Measurements from ENCODE around the gene COBLL1.
"Not testable (repeated sequence)": the region's sequence is repeated elsewhere in the genome, so short reads cannot be mapped to it uniquely, and the experiment has no call there.

The COBLL1 gene

GRCh38 chr2:164859906-164860693 is 18.5 kb upstream of the COBLL1 start:
- DNase-seq = not testable (repeated sequence)

- DNase-seq = no peak
Measured at GRCh38 chr2:164859251-164859818, 17.7 kb upstream of the COBLL1 start.

GRCh38 chr2:164852086-164852485 is 10.5 kb upstream of the COBLL1 start:
- no peak for DNase-seq

DNA sequence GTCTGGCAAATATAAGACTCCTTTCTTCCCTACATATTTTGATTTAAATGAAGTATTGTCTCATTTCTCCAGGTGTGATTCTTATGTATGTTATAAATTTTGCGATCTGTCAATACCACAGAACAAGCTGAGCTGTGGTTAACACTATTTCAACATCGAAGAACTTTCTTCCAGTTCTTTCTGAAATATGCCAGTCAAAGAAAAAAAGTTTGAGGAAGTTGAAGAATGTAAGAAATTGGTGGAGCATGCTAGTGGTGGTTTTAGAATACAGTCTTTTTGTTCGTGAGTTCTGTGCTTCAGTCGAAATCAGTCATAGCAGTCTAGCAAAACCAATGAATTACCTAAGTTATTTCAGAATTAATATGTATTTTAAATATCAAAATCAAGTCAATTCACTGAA is 8.6 kb upstream of the COBLL1 start:
- no peak for DNase-seq

DNA sequence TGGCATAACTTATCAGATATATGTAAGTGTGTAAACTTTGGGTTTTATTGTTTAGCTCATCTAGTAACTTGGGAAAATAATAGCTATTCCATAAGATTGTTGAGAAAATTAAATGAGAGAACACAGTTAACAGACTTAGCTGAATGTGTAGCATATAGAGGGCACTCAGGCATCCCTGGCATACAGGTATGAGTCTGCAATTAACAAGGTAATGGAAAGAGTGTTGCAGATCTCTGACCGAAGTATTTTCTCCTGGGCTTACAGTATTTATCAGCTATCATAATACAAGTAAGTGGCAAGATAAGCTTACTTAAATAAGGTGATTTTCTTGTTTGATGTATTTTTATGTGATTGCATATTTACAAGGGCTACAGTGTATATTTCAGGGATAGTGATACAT is 7.9 kb upstream of the COBLL1 start:
- no peak for DNase-seq

DNA sequence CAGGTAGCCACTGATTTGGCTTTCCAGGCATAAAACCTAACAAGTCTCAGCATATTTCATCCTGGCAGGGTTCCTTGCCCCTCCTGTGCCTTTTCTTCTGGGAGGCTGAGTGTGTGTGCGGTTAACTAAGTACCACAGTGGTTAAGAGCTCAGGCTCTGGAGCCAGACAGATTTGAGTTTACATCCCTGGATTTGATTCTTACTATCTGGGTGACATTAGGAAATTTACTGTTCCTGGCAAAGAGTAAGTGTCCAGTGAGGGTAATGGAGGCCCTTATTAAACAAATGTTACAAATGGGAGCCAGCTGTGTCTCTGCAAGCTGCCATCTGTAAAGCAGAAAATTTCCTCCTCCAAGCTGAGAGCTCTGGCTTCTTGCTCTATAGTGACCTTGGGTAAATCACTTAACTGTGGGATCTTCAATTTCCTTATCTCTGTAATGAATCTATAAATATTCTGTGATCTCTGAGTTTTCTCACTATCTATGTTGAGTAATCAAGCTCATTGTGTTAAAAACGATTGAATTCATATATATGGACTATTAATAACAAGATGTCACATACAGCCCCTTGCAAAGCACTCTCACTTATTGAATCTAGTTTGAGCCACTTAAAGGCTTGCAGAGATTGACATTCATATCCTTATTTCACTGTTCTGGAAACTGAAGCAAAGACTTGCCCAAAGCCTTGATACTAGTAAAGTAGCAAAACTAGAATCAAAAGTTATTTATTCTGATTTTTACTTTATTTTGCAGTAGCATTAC is 6.5 kb upstream of the COBLL1 start:
- DNase-seq = no peak

- DNase-seq = no peak
Measured at GRCh38 chr2:164847291-164847690, 5.7 kb upstream of the COBLL1 start.

DNA sequence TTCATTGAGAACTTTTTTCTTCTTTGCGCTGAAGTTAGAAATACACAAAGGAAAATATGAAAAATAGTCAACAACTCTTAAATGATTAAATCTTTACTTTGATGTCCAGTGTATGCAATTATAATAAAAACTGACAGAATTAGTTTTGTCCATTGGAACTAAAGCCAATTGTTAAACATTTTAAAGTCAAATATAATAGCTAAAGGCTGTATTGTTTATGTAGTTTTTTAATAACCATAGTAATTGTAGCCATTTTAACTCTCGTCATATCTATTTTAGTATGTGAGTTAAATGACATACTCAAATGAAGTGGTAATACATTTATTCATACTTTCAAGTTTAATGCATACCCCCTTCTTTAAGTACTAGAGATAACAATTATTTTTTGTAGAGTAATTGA is 4.7 kb upstream of the COBLL1 start:
- DNase-seq = no peak

GRCh38 chr2:164843346-164843911 is 1.8 kb upstream of the COBLL1 start:
- no peak for DNase-seq

GRCh38 chr2:164842624-164842966 is 972 bp upstream of the COBLL1 start:
- DNase-seq = no peak

- no peak for DNase-seq
Measured at GRCh38 chr2:164840930-164841718, 499 bp downstream of the COBLL1 start.

DNA sequence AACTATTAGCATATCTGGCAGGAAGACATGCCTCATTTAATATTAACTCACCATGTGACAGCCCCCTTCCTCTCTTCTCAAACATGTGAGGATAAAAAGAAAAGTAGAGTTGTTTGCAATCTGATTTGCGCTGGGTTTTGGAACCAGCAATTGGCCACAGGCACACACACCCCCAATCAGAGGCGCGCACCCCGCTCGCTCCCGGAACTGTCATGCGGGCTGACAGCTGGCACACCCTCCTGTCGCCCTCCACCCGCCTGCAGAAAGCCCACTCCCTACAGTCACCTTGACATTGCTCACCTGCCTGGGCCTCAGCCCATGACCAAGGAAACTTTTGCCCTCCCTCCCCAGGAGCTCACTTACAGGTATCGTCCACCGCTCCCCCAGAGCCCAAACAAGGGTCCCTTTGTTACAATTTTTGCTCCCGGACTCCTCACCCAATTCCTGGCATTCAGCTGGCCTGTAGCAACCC is 1.1 kb downstream of the COBLL1 start:
- no peak for DNase-seq

GRCh38 chr2:164839914-164840457 is 1.6 kb downstream of the COBLL1 start:
- DNase-seq = no peak

DNA sequence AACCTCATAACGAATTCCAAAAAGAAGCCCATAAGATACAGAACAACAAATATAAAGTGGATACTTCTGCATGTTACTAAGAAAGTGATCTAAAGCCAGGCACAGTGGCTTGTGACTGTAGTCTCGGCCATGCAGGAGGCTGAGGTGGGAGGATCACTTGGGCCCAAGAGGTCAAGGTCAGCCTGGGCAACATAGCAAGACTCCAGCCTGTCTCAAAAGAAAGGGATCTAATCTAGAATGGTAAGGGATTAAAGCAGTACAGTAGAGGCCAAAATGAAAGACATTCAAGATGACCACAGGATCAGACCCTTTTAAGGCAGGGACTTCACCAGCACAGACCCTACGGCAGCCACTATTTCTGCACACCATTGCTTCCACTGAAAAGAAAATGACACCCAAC is 3.8 kb downstream of the COBLL1 start:
- no peak for DNase-seq

GRCh38 chr2:164836907-164837306 is 4.7 kb downstream of the COBLL1 start:
- no peak for DNase-seq

DNA sequence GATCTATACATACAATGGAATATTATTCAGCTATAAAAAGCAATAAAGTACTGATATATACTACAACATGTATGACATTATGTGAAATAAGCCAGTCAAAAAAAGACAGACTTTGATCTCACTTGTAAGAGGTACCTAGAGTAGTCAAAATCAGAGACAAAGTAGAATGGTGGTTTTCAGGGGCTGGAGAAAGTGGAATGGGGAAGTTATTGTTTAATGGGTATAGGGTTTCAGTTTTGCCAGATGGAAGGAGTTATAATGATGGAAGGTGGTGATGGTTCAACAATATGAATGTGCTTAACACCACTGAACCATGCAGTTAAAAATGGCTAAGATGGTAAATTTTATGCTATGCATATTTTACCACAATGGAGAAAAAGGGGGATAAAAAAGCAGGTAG is 6.3 kb downstream of the COBLL1 start:
- no peak for DNase-seq

GRCh38 chr2:164831887-164832286 is 9.7 kb downstream of the COBLL1 start:
- DNase-seq = no peak

- DNase-seq = no peak
Measured at GRCh38 chr2:164831180-164831579, 10.4 kb downstream of the COBLL1 start.

GRCh38 chr2:164826293-164827243 is 15.1 kb downstream of the COBLL1 start:
- DNase-seq = no peak

DNA sequence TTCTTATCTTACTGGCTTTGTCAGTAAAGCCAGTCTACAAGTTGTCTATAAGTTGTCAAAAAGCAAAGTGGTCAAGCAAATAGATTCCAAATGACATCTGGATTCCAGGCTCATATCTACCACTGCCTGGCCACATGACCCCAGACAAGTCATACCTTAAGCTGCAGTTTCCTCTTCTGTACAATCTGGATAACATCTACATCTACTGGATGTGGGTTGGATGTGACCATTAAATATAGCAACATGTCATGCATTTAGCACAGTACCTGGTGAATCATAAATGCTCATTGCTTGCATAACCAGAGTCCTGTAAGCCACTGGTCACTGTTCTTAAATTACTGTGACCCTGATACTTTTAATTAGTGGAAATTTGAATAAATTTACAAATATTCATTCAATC is 16.8 kb downstream of the COBLL1 start:
- no peak for DNase-seq

- DNase-seq = no peak
Measured at GRCh38 chr2:164823126-164823525, 18.5 kb downstream of the COBLL1 start.
